Suprapubic skin (tissue), 4 donors: ENCODE data around the gene ONECUT3. TPM values are rescaled to one million over a fixed set of nuclear protein-coding genes. Genes with fewer than 3 reads are reported as not detected.
"Not testable (repeated sequence)": the region's sequence is repeated elsewhere in the genome, so short reads cannot be mapped to it uniquely, and the experiment has no call there.

Experiments
- DNase-seq, 2 donors: peaks; one replicate each; pipeline ENCODE4 v3.0.0-alpha.2; 2019; ENCODE audit warnings: low spot score in 2 of 2
- H3K27ac ChIP-seq: fragments of 200-600 bp; sonication (generic); one replicate; pipeline ENCODE4 v1.5.1; 2019
- H3K27me3 ChIP-seq: fragments of 200-600 bp; sonication (generic); one replicate; pipeline ENCODE4 v1.5.1; 2019
- H3K36me3 ChIP-seq: fragments of 200-600 bp; sonication (generic); one replicate; pipeline ENCODE4 v1.5.1; 2019
- H3K4me1 ChIP-seq: fragments of 200-600 bp; sonication (generic); one replicate; pipeline ENCODE4 v1.5.1; 2019
- H3K4me3 ChIP-seq: fragments of 200-600 bp; sonication (generic); one replicate; pipeline ENCODE4 v1.5.1; 2019; ENCODE audit warnings: mild to moderate bottlenecking
- H3K9me3 ChIP-seq: fragments of 200-600 bp; sonication (generic); one replicate; pipeline ENCODE4 v1.5.1; 2019
- EP300 ChIP-seq: sonication (generic); formaldehyde crosslinking; IDR thresholded peaks from one replicate; pipeline ENCODE4 v1.6.1; 2017; ENCODE audit warnings: antibody characterized with exemption
- POLR2A ChIP-seq, 2 donors: fragments of 450-650 bp; IDR thresholded peaks; one replicate each; pipeline ENCODE4 v1.6.1; 2017; ENCODE audit warnings: antibody characterized with exemption in 2 of 2, mild to moderate bottlenecking in 2 of 2, moderate library complexity in 2 of 2
- POLR2AphosphoS5 ChIP-seq, 3 donors: sonication (generic); formaldehyde crosslinking; IDR thresholded peaks; one replicate each; pipeline ENCODE4 v1.6.1; 2017; ENCODE audit warnings: antibody characterized with exemption in 3 of 3
- WGBS: methylation state at CpG from one replicate; pipeline ENCODE4 v1.1.5; 2018; 5-methylcytosine and 5-hydroxymethylcytosine counted together
- total RNA-seq, 4 donors: library from RNA; depleted of rRNA; stranded (reverse); fragments of >200 nt; gene quantifications; one replicate each; pipeline ENCODE4 v1.1.0, GENCODE V29; 2016
- TF ChIP-seq, protein P1 (sequence below), 2 donors: fragments of 200-600 bp in 1 of 2; fragments of 450-650 bp in 1 of 2; sonication (generic) in 1 of 2; IDR thresholded peaks; one replicate each; pipeline ENCODE4 v1.5.1; 2016 to 2019; ENCODE audit warnings: antibody characterized with exemption in 2 of 2, mild to moderate bottlenecking in 1 of 2, moderate library complexity in 1 of 2

ONECUT3 gene
- not detected for total RNA-seq

DNA sequence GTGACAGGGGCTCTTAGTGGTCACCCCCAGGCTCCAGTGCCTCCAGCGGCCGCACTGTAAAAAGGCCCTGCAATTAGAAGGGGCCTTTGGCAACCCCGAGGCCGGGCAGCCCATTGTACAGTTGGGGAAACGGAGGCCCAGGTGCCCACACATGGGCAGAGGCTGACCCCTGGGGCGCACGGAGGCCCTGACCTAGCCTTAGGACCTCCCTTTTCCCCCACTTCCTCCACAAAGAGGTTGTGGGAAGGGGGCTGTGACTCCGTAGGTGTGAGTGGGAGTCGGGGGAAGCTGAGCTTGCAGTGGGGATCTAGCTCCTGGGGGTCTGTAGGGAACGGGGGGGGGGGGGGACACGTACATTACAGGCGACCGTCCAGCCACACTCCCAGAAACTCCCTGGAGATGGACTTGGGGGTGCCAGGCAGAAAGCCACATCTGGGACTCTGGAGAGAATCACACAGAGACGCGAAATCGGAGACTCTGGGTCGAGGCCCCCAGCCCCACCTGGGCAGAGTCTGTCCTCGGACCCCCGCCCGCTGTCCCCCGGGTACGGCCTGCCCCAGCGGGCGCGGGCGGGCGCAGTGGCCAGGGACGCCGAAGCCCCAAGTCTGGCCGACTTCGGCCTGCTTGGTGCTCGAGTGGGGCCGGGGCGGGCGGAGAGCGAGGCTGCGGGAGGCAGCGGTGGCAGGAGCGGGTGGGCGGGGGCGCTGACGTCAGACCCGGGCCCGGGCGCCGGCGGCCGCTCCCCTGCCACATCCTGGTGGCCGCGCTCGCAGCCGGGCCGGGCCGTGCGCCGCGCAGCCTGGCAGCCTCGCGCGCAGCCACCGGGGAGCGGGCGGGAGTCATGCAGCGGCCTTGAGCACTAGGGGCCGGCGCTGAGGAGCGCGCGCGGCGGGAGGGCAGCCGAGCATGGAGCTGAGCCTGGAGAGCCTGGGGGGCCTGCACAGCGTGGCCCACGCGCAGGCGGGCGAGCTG lies at the start of gene ONECUT3:
TSS of gene ONECUT3 (plus strand) at position 750 of the 972 bp plus-strand sequence. CDS start at position 907, 157 bp downstream.
- no peak for DNase-seq
- Histone ChIP-seq H3K9me3 (no peaks in the 10 kb centered on the region), H3K36me3 (no peaks in the 10 kb centered on the region), H3K4me1 (peaks cover 42% of the 10 kb centered on the region), H3K4me3 (no peak within 1 kb of the TSS), H3K27ac (no peak within 1 kb of the TSS), H3K27me3 (peaks cover 99% of the 10 kb centered on the region)
- TF ChIP-seq, protein P1, sequence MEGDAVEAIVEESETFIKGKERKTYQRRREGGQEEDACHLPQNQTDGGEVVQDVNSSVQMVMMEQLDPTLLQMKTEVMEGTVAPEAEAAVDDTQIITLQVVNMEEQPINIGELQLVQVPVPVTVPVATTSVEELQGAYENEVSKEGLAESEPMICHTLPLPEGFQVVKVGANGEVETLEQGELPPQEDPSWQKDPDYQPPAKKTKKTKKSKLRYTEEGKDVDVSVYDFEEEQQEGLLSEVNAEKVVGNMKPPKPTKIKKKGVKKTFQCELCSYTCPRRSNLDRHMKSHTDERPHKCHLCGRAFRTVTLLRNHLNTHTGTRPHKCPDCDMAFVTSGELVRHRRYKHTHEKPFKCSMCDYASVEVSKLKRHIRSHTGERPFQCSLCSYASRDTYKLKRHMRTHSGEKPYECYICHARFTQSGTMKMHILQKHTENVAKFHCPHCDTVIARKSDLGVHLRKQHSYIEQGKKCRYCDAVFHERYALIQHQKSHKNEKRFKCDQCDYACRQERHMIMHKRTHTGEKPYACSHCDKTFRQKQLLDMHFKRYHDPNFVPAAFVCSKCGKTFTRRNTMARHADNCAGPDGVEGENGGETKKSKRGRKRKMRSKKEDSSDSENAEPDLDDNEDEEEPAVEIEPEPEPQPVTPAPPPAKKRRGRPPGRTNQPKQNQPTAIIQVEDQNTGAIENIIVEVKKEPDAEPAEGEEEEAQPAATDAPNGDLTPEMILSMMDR (IDR thresholded peaks at IDR 0.05), result no peak
- TF ChIP-seq POLR2A (IDR thresholded peaks at IDR 0.05) (no peak), POLR2AphosphoS5 (IDR thresholded peaks at IDR 0.05) (no peak), EP300 (no peak)
- 7% methylated on average over 16 of the region's 77 CpGs for WGBS

- Histone ChIP-seq H3K27ac (no peak overlapping the region), H3K4me3 (no peak overlapping the region), H3K4me1 (peaks cover 9% of the 10 kb centered on the region), H3K9me3 (no peaks in the 10 kb centered on the region), H3K36me3 (no peaks in the 10 kb centered on the region), H3K27me3 (peaks cover 67% of the 10 kb centered on the region)
- 91% methylated on average over 6 of the region's 6 CpGs for WGBS
- DNase-seq, result no peak
- TF ChIP-seq, protein P1 (IDR thresholded peaks at IDR 0.05), result no peak
- no peak for TF ChIP-seq POLR2AphosphoS5 (IDR thresholded peaks at IDR 0.05)
- no peak for TF ChIP-seq EP300
- no peak for TF ChIP-seq POLR2A (IDR thresholded peaks at IDR 0.05)
Observed at GRCh38 chr19:1704339-1704738, 49.0 kb upstream of the ONECUT3 start.

DNA sequence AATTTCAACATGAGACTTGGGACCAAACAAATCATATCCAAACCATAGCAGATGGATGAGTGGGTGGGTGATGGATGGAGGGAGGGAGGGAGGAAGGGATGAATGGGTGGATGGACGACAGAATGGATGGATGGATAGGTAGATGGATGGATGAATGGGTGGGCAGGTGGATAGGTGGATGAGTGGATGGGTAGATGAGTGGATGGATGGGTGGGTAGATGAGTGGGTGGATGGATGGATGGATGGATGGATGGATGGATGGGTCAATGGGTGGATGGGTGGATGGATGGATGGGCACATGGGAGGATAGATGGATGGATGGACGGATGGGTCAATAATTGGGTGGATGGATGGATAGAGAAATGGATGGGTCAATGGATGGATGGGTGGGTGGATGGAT lies 47.9 kb upstream of the ONECUT3 start:
- 77% methylated on average over 2 of the region's 2 CpGs for WGBS
- Histone ChIP-seq H3K9me3 (no peaks in the 10 kb centered on the region), H3K4me1 (peaks cover 8% of the 10 kb centered on the region), H3K27me3 (peaks cover 64% of the 10 kb centered on the region), H3K4me3 (no peak overlapping the region), H3K36me3 (no peaks in the 10 kb centered on the region), H3K27ac (no peak overlapping the region)
- DNase-seq, result no peak
- TF ChIP-seq POLR2AphosphoS5 (IDR thresholded peaks at IDR 0.05), result no peak
- TF ChIP-seq EP300, result no peak
- TF ChIP-seq, protein P1 (IDR thresholded peaks at IDR 0.05), result no peak
- no peak for TF ChIP-seq POLR2A (IDR thresholded peaks at IDR 0.05)

GRCh38 chr19:1706646-1707045 lies 46.7 kb upstream of the ONECUT3 start:
- not testable (repeated sequence) for H3K4me1 ChIP-seq, H3K36me3 ChIP-seq, H3K27ac ChIP-seq, H3K4me3 ChIP-seq, H3K9me3 ChIP-seq, DNase-seq
- H3K27me3 ChIP-seq, result peaks cover 57% of the 10 kb centered on the region
- WGBS, result 87% methylated on average over 12 of the region's 14 CpGs

- no peak overlapping the region for H3K4me3 ChIP-seq
- no peaks in the 10 kb centered on the region for H3K4me1 ChIP-seq
- H3K36me3 ChIP-seq, result no peaks in the 10 kb centered on the region
- no peak overlapping the region for H3K27ac ChIP-seq
- peaks cover 58% of the 10 kb centered on the region for H3K27me3 ChIP-seq
- TF ChIP-seq EP300, result no peak
- TF ChIP-seq, protein P1 (IDR thresholded peaks at IDR 0.05), result no peak
- no peaks in the 10 kb centered on the region for H3K9me3 ChIP-seq
- WGBS, result 86% methylated on average over 6 of the region's 6 CpGs
- no peak for DNase-seq
Observed at GRCh38 chr19:1707240-1707639, 46.1 kb upstream of the ONECUT3 start.
